K562 treated with DMSO at 1 percent for 4 hours (cell line): ENCODE measurements around the gene LCTL. TPM values are rescaled to one million over a fixed set of nuclear protein-coding genes. Genes with fewer than 3 reads are reported as not detected.

Experiments used
- total RNA-seq: library from RNA; unstranded; fragments of 300-600 nt; gene quantifications from 2 replicates; pipeline ENCODE4 v1.2.3, GENCODE V29; 2022; ENCODE audit not compliant: insufficient read depth

Gene LCTL, protein sequence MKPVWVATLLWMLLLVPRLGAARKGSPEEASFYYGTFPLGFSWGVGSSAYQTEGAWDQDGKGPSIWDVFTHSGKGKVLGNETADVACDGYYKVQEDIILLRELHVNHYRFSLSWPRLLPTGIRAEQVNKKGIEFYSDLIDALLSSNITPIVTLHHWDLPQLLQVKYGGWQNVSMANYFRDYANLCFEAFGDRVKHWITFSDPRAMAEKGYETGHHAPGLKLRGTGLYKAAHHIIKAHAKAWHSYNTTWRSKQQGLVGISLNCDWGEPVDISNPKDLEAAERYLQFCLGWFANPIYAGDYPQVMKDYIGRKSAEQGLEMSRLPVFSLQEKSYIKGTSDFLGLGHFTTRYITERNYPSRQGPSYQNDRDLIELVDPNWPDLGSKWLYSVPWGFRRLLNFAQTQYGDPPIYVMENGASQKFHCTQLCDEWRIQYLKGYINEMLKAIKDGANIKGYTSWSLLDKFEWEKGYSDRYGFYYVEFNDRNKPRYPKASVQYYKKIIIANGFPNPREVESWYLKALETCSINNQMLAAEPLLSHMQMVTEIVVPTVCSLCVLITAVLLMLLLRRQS
- 0.23 TPM in 1 of 2 replicates, not detected in the other for total RNA-seq

DNA sequence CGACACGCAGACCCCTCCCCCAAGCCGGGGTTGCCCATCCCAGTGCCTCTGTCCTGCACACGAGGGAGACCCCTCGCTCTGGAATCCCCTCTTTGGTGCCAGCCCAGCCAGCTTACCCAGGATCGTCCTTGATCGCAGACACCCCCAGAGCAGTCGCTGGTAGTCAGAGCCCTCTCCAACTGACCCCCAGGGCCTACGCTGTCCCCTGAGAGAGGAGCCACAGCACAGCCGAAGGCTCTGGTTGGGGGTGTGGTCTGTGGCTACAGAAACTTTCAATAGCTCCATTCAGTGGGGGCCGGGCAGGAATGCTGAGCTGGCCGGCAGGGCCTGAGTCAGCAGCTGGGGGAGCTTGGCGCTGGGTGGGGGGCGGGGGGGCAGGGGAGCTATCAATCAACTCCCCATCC is at the start of gene LCTL:
LCTL (minus strand) TSS at position 258 of the 404 bp plus-strand sequence. CDS start 633 bp downstream, outside the sequence.

DNA sequence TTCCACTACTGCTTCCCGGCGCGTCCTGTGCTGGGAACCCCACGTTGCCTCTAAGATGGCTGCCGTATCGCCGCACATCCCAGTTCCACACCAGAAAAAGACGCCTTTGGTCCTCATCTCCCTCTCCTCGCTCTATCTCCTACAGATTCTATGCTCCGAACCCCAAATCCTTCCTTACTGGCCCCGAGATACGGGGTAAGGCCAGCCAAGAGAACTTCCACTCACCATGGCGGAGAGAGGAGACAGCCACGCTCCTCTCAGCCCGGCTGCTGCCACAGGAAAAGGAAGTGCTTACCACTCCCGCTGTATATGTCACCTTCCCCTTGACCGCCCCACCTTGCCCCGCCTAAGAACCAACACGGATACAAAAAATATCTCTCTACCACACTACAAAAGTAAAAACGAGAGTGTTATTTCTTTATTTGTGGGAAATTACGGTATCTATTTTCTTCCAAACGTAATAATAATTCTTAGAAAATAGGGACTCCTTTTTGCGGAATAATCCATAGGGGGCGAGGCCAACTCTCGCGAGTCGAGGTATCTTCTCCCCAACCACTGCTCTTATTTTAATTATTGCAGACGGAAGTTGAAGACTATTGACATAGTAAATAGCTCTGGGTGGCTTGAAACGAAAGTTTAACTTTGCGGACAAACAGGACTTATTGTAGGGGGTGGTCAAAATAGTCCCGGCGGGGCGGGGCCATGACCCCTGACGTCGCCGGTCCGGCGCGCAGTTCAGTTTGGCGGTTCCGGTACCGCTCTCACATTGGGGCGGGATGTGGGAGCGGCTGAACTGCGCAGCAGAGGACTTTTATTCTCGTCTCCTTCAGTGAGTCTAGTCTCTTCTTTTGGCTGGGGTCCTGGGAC is 61.0 kb downstream of the LCTL start, which contains the start of the genes RPL4 and ZWILCH:
RPL4 (minus strand) TSS at position 293 of the 867 bp plus-strand sequence; CDS start at position 228, 65 bp downstream.
ZWILCH (plus strand) TSS at position 764 of the 867 bp plus-strand sequence; CDS start at position 777, 13 bp downstream.

Other genes with a start within 250 kb of the LCTL start
- gene TIPIN, start 209.3 kb downstream of the LCTL start, total RNA-seq = 8.1 and 12.1 TPM in 2 replicates
- 50.5 and 53.6 TPM in 2 replicates for gene MAP2K1, start 179.1 kb downstream of the LCTL start, total RNA-seq
- 32.1 and 35.8 TPM in 2 replicates for gene SNAPC5, start 68.2 kb downstream of the LCTL start, total RNA-seq
- 4,759 and 5,204 TPM in 2 replicates for gene RPL4, start 61.1 kb downstream of the LCTL start, total RNA-seq
- gene ZWILCH, start 60.7 kb downstream of the LCTL start, total RNA-seq = 20.5 and 23.5 TPM in 2 replicates
- gene SMAD6, start 136.2 kb upstream of the LCTL start, total RNA-seq = 15.4 and 16.3 TPM in 2 replicates